ENCODE data around the gene DHX36. TPM values are rescaled to one million over a fixed set of nuclear protein-coding genes. Genes with fewer than 3 reads are reported as not detected.

Gene DHX36
- total and polyA plus RNA-seq, 10 of the 15 experiments (the other 5 are each of a cell fraction or from before 2014, with no cell fraction given) = 16.2 to 70.5 (median 41.6) TPM

GRCh38 chr3:154247806-154248415 is 76.4 kb downstream of the DHX36 start:
- CTCF ChIA-PET = no interaction called here
- in situ Hi-C loops (cut with MboI) = no loop called here
- BruUV-seq (replicated peaks) = no TSS peak
- TF ChIP-seq USF1 (IDR thresholded peaks at IDR 0.05; ENCODE audit: borderline replicate concordance, extremely low read length, insufficient read depth, low read depth, low read length) (no peak), USF2 (IDR thresholded peaks at IDR 0.05; ENCODE audit: borderline replicate concordance, low read depth, low read length) (no peak), ELK1 (IDR thresholded peaks at IDR 0.05; ENCODE audit: low read depth, low read length) (no peak), SREBF2 (IDR thresholded peaks at IDR 0.05; ENCODE audit: low read length) (no peak), SIX5 (IDR thresholded peaks at IDR 0.05; ENCODE audit: low read depth, low read length, severe bottlenecking) (no peak), E2F8 (IDR thresholded peaks at IDR 0.05; ENCODE audit: low read depth, partially characterized antibody) (no peak), SPI1 (IDR thresholded peaks at IDR 0.05; ENCODE audit: borderline replicate concordance, insufficient read depth, low read depth, low read length) (no peak), RELA (IDR thresholded peaks at IDR 0.05; ENCODE audit: borderline replicate concordance, partially characterized antibody) (no peak), PAX5 (IDR thresholded peaks at IDR 0.05; ENCODE audit: borderline replicate concordance, low read depth, low read length) (no peak), ZBTB4 (CRISPR knock-in tag; IDR thresholded peaks at IDR 0.05) (no peak)

More at GRCh38 chr3:154247806-154248415, 76.4 kb downstream of the DHX36 start:
- H3K27me3 ChIP-seq (replicated peaks in 1 of 2; ENCODE audit: control insufficient read depth in 2 of 2, insufficient read depth in 2 of 2, low read length in 1 of 2) = no peaks in the 10 kb centered on the region
- WGBS (ENCODE audit: insufficient coverage, insufficient replicate concordance, low lambda C conversion rate, missing lambda C conversion rate) = 98% methylated on average over 2 of the region's 2 CpGs
- no peak overlapping the region for H2AFZ ChIP-seq (ENCODE audit: control insufficient read depth, low read depth, low read length)
- no peaks in the 10 kb centered on the region for H3K4me1 ChIP-seq (ENCODE audit: control insufficient read depth, insufficient read depth, low read length)
- H3K4me2 ChIP-seq (ENCODE audit: control insufficient read depth, insufficient read depth) = no peak overlapping the region
- no peak overlapping the region for H3K4me3 ChIP-seq
- intact Hi-C loops (cut with micrococcal nuclease; ENCODE audit: unreplicated experiment) = no loop called here
- ChIA-PET SMC1A (ENCODE audit: uncharacterized antibody, unreplicated experiment) (no interaction called here), RAD21 (ENCODE audit: unreplicated experiment) (no interaction called here), POLR2A (no interaction called here)
- FAIRE-seq (no peak), DNase-seq (ENCODE audit: low read depth, low spot score) (no peak), ATAC-seq (no peak)
- no peaks in the 10 kb centered on the region for H3K79me2 ChIP-seq (ENCODE audit: control insufficient read depth, insufficient read depth, low read length)
- no peak overlapping the region for H3K9ac ChIP-seq (ENCODE audit: control insufficient read depth, insufficient read depth, low read length)
- no peaks in the 10 kb centered on the region for H4K20me1 ChIP-seq (ENCODE audit: control insufficient read depth, insufficient read depth)
- H3K36me3 ChIP-seq (ENCODE audit: control insufficient read depth in 2 of 2, insufficient read depth in 2 of 2, low read length in 1 of 2) = no peaks in the 10 kb centered on the region
- H3K27ac ChIP-seq (ENCODE audit: control insufficient read depth, insufficient read depth) = no peak overlapping the region
- no peaks in the 10 kb centered on the region for H3K9me3 ChIP-seq (replicated peaks; ENCODE audit: control insufficient read depth, insufficient read depth, low read length)
